Uterus (tissue), 4 donors: ENCODE data around the gene NYNRIN. TPM values are rescaled to one million over a fixed set of nuclear protein-coding genes. Genes with fewer than 3 reads are reported as not detected.

Experiments
- DNase-seq, 2 donors: peaks; one replicate each; pipeline ENCODE4 v3.0.0-alpha.2; 2019 to 2020
- H3K27ac ChIP-seq, 2 donors: fragments of 200-600 bp; sonication (generic); 1 replicate in 1 of 2; 2 replicates in 1 of 2; pipeline ENCODE4 v1.5.1; 2016 to 2018
- H3K27me3 ChIP-seq, 2 donors: fragments of 200-600 bp; sonication (generic); one replicate each; pipeline ENCODE4 v1.5.1; 2018 to 2019; ENCODE audit warnings: control low read depth in 1 of 2
- H3K36me3 ChIP-seq, 2 donors: fragments of 200-600 bp; sonication (generic); one replicate each; pipeline ENCODE4 v1.5.1; 2019; ENCODE audit warnings: control low read depth in 1 of 2
- H3K4me1 ChIP-seq, 2 donors: fragments of 200-600 bp; sonication (generic); one replicate each; pipeline ENCODE4 v1.5.1; 2018 to 2019; ENCODE audit warnings: control low read depth in 1 of 2
- H3K4me3 ChIP-seq, 2 donors: fragments of 200-600 bp; sonication (generic); 1 replicate in 1 of 2; 2 replicates in 1 of 2; pipeline ENCODE4 v1.5.1; 2018 to 2019; ENCODE audit warnings: mild to moderate bottlenecking in 1 of 2
- H3K9me3 ChIP-seq, 2 donors: fragments of 200-600 bp; sonication (generic); one replicate each; pipeline ENCODE4 v1.5.1; 2019; ENCODE audit warnings: control low read depth in 1 of 2
- CTCF ChIP-seq, 4 experiments: fragments of 200-600 bp in 2 of 4; fragments of 450-650 bp in 2 of 4; sonication (generic) in 2 of 4; IDR thresholded peaks; one replicate each; pipeline ENCODE4 v1.5.1; 2016 to 2019; ENCODE audit warnings: antibody characterized with exemption in 4 of 4, mild to moderate bottlenecking in 2 of 4, moderate library complexity in 1 of 4
- POLR2A ChIP-seq, 2 donors: fragments of 450-650 bp; IDR thresholded peaks; one replicate each; pipeline ENCODE4 v1.6.1; 2016; ENCODE audit warnings: antibody characterized with exemption in 2 of 2, mild to moderate bottlenecking in 1 of 2, moderate library complexity in 1 of 2
- intact Hi-C: fragments of 100-400 bp; cut with DNase I; formaldehyde crosslinking; loops from one replicate; pipeline ENCODE4 v1.15.1; 2023; ENCODE audit warnings: low total_unique reads
- total RNA-seq, 4 donors: library from RNA; depleted of rRNA in 3 of 4; stranded (reverse); fragments of >200 nt in 3 of 4; gene quantifications; one replicate each; pipeline versions ENCODE4 v1.1.0 to v1.2.4, GENCODE V29; 2014 to 2023
- donor health status: DM: yes; HTN: yes; CAD: no.

Gene NYNRIN
- total RNA-seq, 4 donors from 2014 or later = 4.9 to 51.1 (median 27.3) TPM

- intact Hi-C loops = loop anchor here (5.0 kb wide), 1 partner anchor 67 kb away; no protein-coding TSS in a partner anchor
- TF ChIP-seq POLR2A (IDR thresholded peaks at IDR 0.05) = no peak
- TF ChIP-seq CTCF (IDR thresholded peaks at IDR 0.05) = no peak
- Histone ChIP-seq H3K27me3 (no peaks in the 10 kb centered on the region), H3K36me3 (no peaks in the 10 kb centered on the region), H3K9me3 (no peaks in the 10 kb centered on the region), H3K4me1 (no peaks in the 10 kb centered on the region), H3K27ac (peak overlapping the region; percentile 94 to 99), H3K4me3 (no peak overlapping the region)
- no peak for DNase-seq
Observed at GRCh38 chr14:24364841-24365240, 34.0 kb upstream of the NYNRIN start.

- peak overlapping the region; percentile 94 to 99 for H3K27ac ChIP-seq
- no peaks in the 10 kb centered on the region for H3K27me3 ChIP-seq
- intact Hi-C loops = loop anchor here (5.0 kb wide), 1 partner anchor 66 kb away; no protein-coding TSS in a partner anchor
- H3K4me1 ChIP-seq = no peaks in the 10 kb centered on the region
- H3K36me3 ChIP-seq = no peaks in the 10 kb centered on the region
- H3K9me3 ChIP-seq = no peaks in the 10 kb centered on the region
- H3K4me3 ChIP-seq = peak overlapping the region; percentile 69 to 81
- TF ChIP-seq POLR2A (IDR thresholded peaks at IDR 0.05) (no peak), CTCF (IDR thresholded peaks at IDR 0.05) (peak; percentile 85 to 93 (median 92))
- DNase-seq = peak; percentile 90 to 91
Observed at GRCh38 chr14:24365600-24366412, 33.0 kb upstream of the NYNRIN start.

GRCh38 chr14:24366413-24366720 lies 32.4 kb upstream of the NYNRIN start:
- Histone ChIP-seq H3K27me3 (no peaks in the 10 kb centered on the region), H3K9me3 (no peaks in the 10 kb centered on the region), H3K27ac (peak overlapping the region; percentile 94 to 99), H3K4me3 (peak overlapping the region; percentile 69 to 81), H3K4me1 (no peaks in the 10 kb centered on the region), H3K36me3 (no peaks in the 10 kb centered on the region)
- intact Hi-C loops = loop anchor here (5.0 kb wide), 1 partner anchor 66 kb away; no protein-coding TSS in a partner anchor
- no peak for DNase-seq
- TF ChIP-seq CTCF (IDR thresholded peaks at IDR 0.05) (no peak), POLR2A (IDR thresholded peaks at IDR 0.05) (no peak)

- Histone ChIP-seq H3K27me3 (no peaks in the 10 kb centered on the region), H3K4me1 (no peaks in the 10 kb centered on the region), H3K4me3 (peak overlapping the region; percentile 69 to 81), H3K36me3 (no peaks in the 10 kb centered on the region), H3K9me3 (no peaks in the 10 kb centered on the region), H3K27ac (peak overlapping the region; percentile 94 to 99)
- intact Hi-C loops = loop anchor here (5.0 kb wide), 1 partner anchor 65 kb away; no protein-coding TSS in a partner anchor
- DNase-seq = peak; percentile 92 to 96
- TF ChIP-seq CTCF (IDR thresholded peaks at IDR 0.05) (no peak), POLR2A (IDR thresholded peaks at IDR 0.05) (peak; percentile 82 to 83)
Observed at GRCh38 chr14:24366721-24367513, 31.9 kb upstream of the NYNRIN start.
